ENCODE data around the gene LETMD1. TPM values are rescaled to one million over a fixed set of nuclear protein-coding genes. Genes with fewer than 3 reads are reported as not detected.

LETMD1 gene
- total and polyA plus RNA-seq, 2 of the 13 experiments (the other 11 are each of a cell fraction or from before 2014, with no cell fraction given), result 43.3 to 87.7 TPM

DNA sequence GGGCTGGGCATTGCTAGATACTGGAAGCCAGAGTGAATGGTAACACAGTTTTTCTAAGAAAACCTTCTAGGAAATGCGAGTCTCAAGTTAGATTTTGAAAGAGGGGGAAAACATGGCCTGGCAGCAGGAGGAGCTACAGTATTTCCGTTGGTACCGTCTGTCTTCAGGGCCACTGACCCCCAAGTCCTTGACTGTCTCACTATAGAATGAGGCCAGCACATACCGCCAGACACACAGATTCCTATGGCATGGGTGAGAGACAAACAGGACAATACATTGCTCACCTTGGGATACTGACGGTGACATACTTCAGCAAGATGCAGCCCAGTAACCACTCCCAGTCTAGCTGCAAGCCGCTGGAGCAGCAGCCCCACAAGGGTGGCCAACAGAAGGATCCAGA is 43.6 kb upstream of the LETMD1 start (continued):
- TF ChIP-seq, protein P1, sequence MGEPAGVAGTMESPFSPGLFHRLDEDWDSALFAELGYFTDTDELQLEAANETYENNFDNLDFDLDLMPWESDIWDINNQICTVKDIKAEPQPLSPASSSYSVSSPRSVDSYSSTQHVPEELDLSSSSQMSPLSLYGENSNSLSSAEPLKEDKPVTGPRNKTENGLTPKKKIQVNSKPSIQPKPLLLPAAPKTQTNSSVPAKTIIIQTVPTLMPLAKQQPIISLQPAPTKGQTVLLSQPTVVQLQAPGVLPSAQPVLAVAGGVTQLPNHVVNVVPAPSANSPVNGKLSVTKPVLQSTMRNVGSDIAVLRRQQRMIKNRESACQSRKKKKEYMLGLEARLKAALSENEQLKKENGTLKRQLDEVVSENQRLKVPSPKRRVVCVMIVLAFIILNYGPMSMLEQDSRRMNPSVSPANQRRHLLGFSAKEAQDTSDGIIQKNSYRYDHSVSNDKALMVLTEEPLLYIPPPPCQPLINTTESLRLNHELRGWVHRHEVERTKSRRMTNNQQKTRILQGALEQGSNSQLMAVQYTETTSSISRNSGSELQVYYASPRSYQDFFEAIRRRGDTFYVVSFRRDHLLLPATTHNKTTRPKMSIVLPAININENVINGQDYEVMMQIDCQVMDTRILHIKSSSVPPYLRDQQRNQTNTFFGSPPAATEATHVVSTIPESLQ (CRISPR knock-in tag; conservative IDR thresholded peaks at IDR 0.05), result no peak
- no peak for TF ChIP-seq ZNF891 (CRISPR knock-in tag; IDR thresholded peaks at IDR 0.05)
- TF ChIP-seq GTF2F1 (IDR thresholded peaks at IDR 0.05; ENCODE audit: low read length), result no peak
- TF ChIP-seq STAG1 (CRISPR knock-in tag; IDR thresholded peaks at IDR 0.05), result peak; percentile 32
- no peak for TF ChIP-seq ZNF563 (CRISPR knock-in tag; IDR thresholded peaks at IDR 0.05)
- 0 out of 2 replicates have a peak, but pooled peaks have one; percentile 1 for TF ChIP-seq SMC3 (IDR thresholded peaks at IDR 0.05; ENCODE audit: low read length)
- TF ChIP-seq, protein P2, sequence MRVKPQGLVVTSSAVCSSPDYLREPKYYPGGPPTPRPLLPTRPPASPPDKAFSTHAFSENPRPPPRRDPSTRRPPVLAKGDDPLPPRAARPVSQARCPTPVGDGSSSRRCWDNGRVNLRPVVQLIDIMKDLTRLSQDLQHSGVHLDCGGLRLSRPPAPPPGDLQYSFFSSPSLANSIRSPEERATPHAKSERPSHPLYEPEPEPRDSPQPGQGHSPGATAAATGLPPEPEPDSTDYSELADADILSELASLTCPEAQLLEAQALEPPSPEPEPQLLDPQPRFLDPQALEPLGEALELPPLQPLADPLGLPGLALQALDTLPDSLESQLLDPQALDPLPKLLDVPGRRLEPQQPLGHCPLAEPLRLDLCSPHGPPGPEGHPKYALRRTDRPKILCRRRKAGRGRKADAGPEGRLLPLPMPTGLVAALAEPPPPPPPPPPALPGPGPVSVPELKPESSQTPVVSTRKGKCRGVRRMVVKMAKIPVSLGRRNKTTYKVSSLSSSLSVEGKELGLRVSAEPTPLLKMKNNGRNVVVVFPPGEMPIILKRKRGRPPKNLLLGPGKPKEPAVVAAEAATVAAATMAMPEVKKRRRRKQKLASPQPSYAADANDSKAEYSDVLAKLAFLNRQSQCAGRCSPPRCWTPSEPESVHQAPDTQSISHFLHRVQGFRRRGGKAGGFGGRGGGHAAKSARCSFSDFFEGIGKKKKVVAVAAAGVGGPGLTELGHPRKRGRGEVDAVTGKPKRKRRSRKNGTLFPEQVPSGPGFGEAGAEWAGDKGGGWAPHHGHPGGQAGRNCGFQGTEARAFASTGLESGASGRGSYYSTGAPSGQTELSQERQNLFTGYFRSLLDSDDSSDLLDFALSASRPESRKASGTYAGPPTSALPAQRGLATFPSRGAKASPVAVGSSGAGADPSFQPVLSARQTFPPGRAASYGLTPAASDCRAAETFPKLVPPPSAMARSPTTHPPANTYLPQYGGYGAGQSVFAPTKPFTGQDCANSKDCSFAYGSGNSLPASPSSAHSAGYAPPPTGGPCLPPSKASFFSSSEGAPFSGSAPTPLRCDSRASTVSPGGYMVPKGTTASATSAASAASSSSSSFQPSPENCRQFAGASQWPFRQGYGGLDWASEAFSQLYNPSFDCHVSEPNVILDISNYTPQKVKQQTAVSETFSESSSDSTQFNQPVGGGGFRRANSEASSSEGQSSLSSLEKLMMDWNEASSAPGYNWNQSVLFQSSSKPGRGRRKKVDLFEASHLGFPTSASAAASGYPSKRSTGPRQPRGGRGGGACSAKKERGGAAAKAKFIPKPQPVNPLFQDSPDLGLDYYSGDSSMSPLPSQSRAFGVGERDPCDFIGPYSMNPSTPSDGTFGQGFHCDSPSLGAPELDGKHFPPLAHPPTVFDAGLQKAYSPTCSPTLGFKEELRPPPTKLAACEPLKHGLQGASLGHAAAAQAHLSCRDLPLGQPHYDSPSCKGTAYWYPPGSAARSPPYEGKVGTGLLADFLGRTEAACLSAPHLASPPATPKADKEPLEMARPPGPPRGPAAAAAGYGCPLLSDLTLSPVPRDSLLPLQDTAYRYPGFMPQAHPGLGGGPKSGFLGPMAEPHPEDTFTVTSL (CRISPR knock-in tag; IDR thresholded peaks at IDR 0.05; ENCODE audit: borderline replicate concordance), result no peak
- TF ChIP-seq, protein P3, sequence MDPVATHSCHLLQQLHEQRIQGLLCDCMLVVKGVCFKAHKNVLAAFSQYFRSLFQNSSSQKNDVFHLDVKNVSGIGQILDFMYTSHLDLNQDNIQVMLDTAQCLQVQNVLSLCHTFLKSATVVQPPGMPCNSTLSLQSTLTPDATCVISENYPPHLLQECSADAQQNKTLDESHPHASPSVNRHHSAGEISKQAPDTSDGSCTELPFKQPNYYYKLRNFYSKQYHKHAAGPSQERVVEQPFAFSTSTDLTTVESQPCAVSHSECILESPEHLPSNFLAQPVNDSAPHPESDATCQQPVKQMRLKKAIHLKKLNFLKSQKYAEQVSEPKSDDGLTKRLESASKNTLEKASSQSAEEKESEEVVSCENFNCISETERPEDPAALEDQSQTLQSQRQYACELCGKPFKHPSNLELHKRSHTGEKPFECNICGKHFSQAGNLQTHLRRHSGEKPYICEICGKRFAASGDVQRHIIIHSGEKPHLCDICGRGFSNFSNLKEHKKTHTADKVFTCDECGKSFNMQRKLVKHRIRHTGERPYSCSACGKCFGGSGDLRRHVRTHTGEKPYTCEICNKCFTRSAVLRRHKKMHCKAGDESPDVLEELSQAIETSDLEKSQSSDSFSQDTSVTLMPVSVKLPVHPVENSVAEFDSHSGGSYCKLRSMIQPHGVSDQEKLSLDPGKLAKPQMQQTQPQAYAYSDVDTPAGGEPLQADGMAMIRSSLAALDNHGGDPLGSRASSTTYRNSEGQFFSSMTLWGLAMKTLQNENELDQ (CRISPR knock-in tag; IDR thresholded peaks at IDR 0.05; ENCODE audit: borderline replicate concordance), result no peak
- no peak for TF ChIP-seq FOXA1 (IDR thresholded peaks at IDR 0.05)
- TF ChIP-seq FOXA1 (CRISPR knock-in tag; IDR thresholded peaks at IDR 0.05), result no peak
